ENCODE results near the gene STX10. TPM values are rescaled to one million over a fixed set of nuclear protein-coding genes. Genes with fewer than 3 reads are reported as not detected.

The STX10 gene
- total RNA-seq, 1 donor from 2014 or later = 60.7 TPM

DNA sequence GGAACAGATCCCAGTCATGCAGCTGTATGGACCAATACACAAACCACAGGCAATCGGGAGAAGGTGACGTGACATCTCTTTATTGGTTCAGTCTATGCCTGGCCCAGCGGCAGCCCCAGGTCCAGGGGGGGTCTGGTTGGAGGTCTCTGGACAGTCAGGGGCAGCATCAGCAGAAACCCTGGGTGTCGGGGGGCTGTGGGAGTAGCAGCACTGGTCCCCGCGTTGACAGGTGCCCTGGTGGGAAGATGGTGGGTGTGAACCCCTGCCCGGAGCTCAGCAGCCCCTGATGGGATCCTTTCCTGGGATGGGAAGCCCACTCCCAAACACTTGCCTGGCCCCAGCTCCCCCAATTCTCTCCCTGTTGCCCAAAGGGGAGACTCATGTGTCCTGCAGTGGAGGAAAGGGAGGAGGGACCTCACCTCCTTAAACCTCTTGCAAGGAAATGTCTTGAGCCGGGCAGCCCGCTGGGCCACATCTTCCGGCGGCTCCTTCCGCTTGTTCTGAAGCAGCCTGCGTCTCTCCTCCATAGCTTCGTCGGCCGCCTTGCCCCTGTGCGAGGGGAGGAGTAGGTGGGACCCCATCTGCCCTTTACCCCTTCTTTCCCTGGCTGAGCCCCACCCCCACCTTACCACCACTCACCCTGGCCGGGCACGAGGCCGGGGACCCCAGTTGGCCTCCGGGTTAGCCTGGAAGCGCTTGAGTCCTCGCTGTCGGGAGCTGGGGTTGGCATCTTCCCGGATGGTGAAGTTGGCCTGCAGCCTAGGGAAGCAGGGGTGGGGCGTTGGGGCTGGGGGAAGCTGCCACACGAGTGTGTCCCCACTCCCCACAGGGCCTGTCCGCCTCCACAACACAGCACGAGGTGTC is 45.1 kb downstream of the STX10 start:
- H3K36me3 Mint-ChIP-seq (ENCODE audit: low read depth) = peaks cover 2% of the 10 kb centered on the region
- no peak for DNase-seq (ENCODE audit: low read depth, low spot score)
- TF ChIP-seq, protein P1, sequence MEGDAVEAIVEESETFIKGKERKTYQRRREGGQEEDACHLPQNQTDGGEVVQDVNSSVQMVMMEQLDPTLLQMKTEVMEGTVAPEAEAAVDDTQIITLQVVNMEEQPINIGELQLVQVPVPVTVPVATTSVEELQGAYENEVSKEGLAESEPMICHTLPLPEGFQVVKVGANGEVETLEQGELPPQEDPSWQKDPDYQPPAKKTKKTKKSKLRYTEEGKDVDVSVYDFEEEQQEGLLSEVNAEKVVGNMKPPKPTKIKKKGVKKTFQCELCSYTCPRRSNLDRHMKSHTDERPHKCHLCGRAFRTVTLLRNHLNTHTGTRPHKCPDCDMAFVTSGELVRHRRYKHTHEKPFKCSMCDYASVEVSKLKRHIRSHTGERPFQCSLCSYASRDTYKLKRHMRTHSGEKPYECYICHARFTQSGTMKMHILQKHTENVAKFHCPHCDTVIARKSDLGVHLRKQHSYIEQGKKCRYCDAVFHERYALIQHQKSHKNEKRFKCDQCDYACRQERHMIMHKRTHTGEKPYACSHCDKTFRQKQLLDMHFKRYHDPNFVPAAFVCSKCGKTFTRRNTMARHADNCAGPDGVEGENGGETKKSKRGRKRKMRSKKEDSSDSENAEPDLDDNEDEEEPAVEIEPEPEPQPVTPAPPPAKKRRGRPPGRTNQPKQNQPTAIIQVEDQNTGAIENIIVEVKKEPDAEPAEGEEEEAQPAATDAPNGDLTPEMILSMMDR (conservative IDR thresholded peaks at IDR 0.05) = no peak
- no peaks in the 10 kb centered on the region for H3K9me3 Mint-ChIP-seq
- peaks cover 28% of the 10 kb centered on the region for H3K27me3 Mint-ChIP-seq (ENCODE audit: low read depth)
- H3K4me3 Mint-ChIP-seq = no peak overlapping the region
- no peak overlapping the region for H3K27ac Mint-ChIP-seq (ENCODE audit: unreplicated experiment)
- peaks cover 2% of the 10 kb centered on the region for H3K4me1 Mint-ChIP-seq

DNA sequence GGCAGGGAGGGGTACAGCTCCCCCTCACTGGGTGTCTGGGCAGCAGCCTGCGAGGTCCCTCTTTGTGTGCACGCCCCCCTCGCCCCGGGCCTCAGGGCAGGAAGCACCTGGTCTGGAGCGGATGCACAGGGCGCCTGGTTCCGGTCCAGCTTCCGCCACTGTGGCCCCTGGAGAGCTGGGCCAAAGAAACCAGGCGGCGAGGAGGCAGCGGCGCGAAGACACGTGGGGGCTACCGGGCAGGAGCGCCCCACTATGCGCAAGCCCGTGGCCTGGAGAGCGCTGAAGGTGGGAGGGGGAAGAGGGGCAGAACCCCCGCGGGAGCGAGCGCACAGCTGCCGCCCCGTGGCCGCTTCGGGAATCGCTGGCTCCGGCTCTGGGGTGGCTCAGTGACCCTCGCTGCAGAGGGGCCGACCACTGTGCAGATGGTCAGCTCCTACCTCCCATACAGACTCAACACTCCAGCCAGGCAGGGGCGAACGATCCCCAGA is 45.8 kb downstream of the STX10 start:
- no peak overlapping the region for H3K27ac Mint-ChIP-seq (ENCODE audit: unreplicated experiment)
- peaks cover 6% of the 10 kb centered on the region for H3K4me1 Mint-ChIP-seq
- peak; percentile 56 for DNase-seq (ENCODE audit: low read depth, low spot score)
- H3K4me3 Mint-ChIP-seq = no peak overlapping the region
- peaks cover 4% of the 10 kb centered on the region for H3K36me3 Mint-ChIP-seq (ENCODE audit: low read depth)
- H3K9me3 Mint-ChIP-seq = no peaks in the 10 kb centered on the region
- H3K27me3 Mint-ChIP-seq (ENCODE audit: low read depth) = peaks cover 35% of the 10 kb centered on the region
- TF ChIP-seq, protein P1 (conservative IDR thresholded peaks at IDR 0.05) = peak; percentile 61

DNA sequence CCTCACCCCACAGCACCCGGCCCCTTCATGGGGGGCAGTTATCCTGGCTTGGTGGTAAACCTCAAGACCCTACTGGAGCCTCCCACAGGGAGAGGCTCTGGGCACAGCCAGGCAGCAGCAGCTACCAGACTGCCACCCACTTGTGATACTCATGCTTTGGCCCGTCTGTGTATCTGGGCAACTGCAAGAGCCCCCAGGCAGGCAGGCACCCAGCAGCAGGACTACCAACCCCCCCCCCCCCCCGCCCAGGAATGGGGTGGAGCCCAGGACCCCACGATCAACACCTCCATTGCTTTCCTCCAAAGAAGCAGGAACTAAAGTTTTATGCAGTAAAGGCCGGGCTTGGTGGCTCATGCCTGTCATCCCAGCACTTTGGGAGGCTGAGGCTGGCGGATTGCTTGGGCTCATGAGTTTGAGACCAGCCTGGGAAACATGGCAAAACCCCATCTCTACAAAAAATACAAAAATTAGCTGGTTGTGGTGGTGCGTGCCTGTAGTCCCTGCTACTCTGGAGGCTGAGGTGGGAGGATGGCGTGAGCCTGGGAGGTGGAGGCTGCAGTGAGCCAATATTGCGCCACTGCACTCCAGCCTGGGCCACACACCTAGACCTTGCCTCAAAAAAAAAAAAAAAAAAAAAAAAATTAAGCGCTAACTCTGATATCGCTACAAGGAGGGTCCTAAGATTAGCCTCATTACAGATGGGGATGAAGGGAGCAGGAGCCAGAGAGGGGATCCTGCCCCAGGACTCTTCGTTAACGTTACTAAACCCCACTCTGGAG is 46.4 kb downstream of the STX10 start:
- no peaks in the 10 kb centered on the region for H3K9me3 Mint-ChIP-seq
- TF ChIP-seq, protein P1 (conservative IDR thresholded peaks at IDR 0.05) = no peak
- peaks cover 40% of the 10 kb centered on the region for H3K27me3 Mint-ChIP-seq (ENCODE audit: low read depth)
- H3K4me1 Mint-ChIP-seq = peaks cover 6% of the 10 kb centered on the region
- DNase-seq (ENCODE audit: low read depth, low spot score) = no peak
- peaks cover 4% of the 10 kb centered on the region for H3K36me3 Mint-ChIP-seq (ENCODE audit: low read depth)
- H3K4me3 Mint-ChIP-seq = no peak overlapping the region
- no peak overlapping the region for H3K27ac Mint-ChIP-seq (ENCODE audit: unreplicated experiment)

DNA sequence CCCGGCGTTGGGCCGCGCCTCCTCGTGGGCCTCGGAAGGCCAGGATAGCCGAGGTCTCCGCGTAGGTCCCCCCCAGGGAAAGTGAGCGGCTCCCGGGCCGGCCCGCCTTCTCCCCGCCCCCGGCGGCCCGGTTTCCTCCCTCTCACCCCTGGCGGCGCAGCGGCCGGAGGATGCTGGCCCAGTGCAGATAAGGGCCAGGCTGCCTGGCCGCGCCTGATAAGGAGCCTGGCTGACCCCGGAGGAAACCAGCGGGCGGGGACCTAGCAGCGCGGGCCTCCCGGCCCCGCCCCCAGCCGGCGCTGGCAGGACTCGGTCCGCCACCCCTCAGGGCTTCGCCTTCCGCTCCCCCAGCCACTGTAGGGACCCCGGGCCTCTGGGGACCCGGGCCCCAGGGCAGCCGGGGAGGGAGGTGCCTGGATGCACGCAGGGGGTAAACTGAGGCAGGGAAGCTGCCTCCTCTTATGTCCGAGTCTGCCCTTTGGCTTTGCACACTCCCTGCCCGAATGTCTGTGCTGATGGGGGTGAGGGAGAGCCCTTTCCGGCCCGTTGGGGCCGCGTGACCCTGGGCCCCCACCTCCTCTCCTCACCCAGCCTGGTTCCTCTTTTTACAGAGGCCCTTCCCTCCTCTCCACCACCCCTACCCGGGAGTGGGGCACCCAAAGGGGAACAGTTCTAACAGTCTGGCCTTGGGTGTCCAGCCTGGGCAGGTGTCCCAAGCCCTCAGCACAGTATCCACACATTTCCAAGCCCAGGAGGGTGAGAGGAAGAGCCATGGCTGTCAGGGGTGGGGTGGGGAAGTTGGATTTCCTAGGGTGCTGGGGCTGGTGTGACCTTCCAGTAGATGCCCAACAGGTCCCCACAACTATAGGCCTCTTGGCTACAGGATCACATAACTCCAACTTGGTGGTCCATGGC is 47.3 kb downstream of the STX10 start, which contains the start of gene LYL1:
LYL1 (minus strand) TSS at position 193 of the 915 bp plus-strand sequence. CDS start 1,687 bp downstream, outside the sequence.
- TF ChIP-seq, protein P1 (conservative IDR thresholded peaks at IDR 0.05) = no peak
- Mint-ChIP-seq H3K4me3 (no peak within 1 kb of the TSS), H3K9me3 (no peaks in the 10 kb centered on the region), H3K27me3 (ENCODE audit: low read depth) (peaks cover 49% of the 10 kb centered on the region), H3K36me3 (ENCODE audit: low read depth) (peaks cover 4% of the 10 kb centered on the region), H3K4me1 (peaks cover 11% of the 10 kb centered on the region), H3K27ac (ENCODE audit: unreplicated experiment) (no peak within 1 kb of the TSS)
- no peak for DNase-seq (ENCODE audit: low read depth, low spot score)

DNA sequence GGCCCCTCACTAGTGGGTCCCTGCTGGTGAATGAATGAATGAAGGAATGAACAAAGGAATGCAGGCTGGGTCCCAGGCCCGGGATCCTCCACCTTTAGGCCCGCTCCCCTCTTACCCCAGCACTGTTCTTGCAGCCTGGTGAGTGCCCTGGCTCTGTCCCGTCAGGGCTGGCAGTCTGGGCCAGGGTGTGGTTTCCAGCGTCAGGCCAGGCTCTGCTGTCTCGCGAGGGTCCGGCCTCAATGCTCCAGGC is 47.8 kb downstream of the STX10 start:
- Mint-ChIP-seq H3K4me1 (peaks cover 11% of the 10 kb centered on the region), H3K9me3 (no peaks in the 10 kb centered on the region), H3K4me3 (no peak overlapping the region), H3K36me3 (ENCODE audit: low read depth) (peaks cover 4% of the 10 kb centered on the region), H3K27me3 (ENCODE audit: low read depth) (peaks cover 54% of the 10 kb centered on the region), H3K27ac (ENCODE audit: unreplicated experiment) (no peak overlapping the region)
- no peak for DNase-seq (ENCODE audit: low read depth, low spot score)
- TF ChIP-seq, protein P1 (conservative IDR thresholded peaks at IDR 0.05) = no peak

All from neural crest cell (in vitro differentiated cells).